ENCODE results near the gene SSRP1. TPM values are rescaled to one million over a fixed set of nuclear protein-coding genes. Genes with fewer than 3 reads are reported as not detected.

SSRP1 gene
- total and polyA plus RNA-seq, 9 of the 15 experiments (the other 6 are each of a cell fraction or from before 2014, with no cell fraction given), result 91.1 to 416 (median 245) TPM

DNA sequence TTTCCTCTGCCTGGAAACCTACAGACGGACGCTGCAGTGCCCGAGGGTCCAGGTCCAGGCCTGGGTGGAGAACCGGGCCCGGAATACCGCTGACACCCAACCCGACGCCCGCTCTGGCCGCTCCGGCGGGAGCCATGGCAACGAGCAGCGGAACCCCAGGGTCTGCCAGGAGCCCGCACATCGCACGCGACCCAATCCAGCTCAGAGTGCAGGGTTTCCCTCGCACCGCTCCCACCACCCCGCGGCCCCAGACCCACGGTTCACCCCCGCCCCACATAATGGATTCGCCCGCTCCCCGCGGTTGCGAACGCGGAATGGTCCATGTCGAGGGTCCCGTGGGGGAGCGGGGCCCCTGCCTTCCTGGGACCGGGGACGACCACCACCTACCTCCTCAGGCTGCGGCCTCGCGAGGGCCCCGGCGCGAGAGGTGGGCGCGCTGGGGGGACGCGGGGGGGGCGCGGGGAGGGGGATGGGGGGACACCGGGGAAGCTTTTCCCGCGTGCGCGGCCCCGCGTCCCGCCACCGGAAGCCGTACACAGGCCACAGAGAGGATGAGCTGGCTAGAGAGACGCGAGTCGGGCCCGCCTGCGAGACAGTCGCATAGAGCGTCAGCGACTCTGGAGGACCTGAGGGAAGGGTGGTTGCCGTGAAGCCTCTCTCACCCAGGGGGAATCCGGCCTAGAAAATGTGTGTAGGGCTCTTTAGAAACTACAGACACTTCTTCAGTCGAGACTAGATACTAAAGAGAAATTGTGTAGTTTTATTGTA is at the start of gene SSRP1 (continued):
- TF ChIP-seq MYNN (IDR thresholded peaks at IDR 0.05) (no peak), MYNN (CRISPR knock-in tag; IDR thresholded peaks at IDR 0.05) (no peak), NR2C2 (CRISPR knock-in tag; IDR thresholded peaks at IDR 0.05) (no peak), NR2C2 (tag; IDR thresholded peaks at IDR 0.05) (0 out of 2 replicates have a peak, but pooled peaks have one; percentile 24), STAT5B (CRISPR knock-in tag; IDR thresholded peaks at IDR 0.05) (no peak), SAFB (IDR thresholded peaks at IDR 0.05; ENCODE audit: borderline replicate concordance, low read depth, low read length) (no peak), KDM2B (CRISPR knock-in tag; IDR thresholded peaks at IDR 0.05) (no peak), ZNF263 (CRISPR knock-in tag; IDR thresholded peaks at IDR 0.05; ENCODE audit: borderline replicate concordance) (peak; percentile 26; the same call in 1 of the 2 replicates), ZNF316 (IDR thresholded peaks at IDR 0.05) (no peak)
- TF ChIP-seq, protein P1, sequence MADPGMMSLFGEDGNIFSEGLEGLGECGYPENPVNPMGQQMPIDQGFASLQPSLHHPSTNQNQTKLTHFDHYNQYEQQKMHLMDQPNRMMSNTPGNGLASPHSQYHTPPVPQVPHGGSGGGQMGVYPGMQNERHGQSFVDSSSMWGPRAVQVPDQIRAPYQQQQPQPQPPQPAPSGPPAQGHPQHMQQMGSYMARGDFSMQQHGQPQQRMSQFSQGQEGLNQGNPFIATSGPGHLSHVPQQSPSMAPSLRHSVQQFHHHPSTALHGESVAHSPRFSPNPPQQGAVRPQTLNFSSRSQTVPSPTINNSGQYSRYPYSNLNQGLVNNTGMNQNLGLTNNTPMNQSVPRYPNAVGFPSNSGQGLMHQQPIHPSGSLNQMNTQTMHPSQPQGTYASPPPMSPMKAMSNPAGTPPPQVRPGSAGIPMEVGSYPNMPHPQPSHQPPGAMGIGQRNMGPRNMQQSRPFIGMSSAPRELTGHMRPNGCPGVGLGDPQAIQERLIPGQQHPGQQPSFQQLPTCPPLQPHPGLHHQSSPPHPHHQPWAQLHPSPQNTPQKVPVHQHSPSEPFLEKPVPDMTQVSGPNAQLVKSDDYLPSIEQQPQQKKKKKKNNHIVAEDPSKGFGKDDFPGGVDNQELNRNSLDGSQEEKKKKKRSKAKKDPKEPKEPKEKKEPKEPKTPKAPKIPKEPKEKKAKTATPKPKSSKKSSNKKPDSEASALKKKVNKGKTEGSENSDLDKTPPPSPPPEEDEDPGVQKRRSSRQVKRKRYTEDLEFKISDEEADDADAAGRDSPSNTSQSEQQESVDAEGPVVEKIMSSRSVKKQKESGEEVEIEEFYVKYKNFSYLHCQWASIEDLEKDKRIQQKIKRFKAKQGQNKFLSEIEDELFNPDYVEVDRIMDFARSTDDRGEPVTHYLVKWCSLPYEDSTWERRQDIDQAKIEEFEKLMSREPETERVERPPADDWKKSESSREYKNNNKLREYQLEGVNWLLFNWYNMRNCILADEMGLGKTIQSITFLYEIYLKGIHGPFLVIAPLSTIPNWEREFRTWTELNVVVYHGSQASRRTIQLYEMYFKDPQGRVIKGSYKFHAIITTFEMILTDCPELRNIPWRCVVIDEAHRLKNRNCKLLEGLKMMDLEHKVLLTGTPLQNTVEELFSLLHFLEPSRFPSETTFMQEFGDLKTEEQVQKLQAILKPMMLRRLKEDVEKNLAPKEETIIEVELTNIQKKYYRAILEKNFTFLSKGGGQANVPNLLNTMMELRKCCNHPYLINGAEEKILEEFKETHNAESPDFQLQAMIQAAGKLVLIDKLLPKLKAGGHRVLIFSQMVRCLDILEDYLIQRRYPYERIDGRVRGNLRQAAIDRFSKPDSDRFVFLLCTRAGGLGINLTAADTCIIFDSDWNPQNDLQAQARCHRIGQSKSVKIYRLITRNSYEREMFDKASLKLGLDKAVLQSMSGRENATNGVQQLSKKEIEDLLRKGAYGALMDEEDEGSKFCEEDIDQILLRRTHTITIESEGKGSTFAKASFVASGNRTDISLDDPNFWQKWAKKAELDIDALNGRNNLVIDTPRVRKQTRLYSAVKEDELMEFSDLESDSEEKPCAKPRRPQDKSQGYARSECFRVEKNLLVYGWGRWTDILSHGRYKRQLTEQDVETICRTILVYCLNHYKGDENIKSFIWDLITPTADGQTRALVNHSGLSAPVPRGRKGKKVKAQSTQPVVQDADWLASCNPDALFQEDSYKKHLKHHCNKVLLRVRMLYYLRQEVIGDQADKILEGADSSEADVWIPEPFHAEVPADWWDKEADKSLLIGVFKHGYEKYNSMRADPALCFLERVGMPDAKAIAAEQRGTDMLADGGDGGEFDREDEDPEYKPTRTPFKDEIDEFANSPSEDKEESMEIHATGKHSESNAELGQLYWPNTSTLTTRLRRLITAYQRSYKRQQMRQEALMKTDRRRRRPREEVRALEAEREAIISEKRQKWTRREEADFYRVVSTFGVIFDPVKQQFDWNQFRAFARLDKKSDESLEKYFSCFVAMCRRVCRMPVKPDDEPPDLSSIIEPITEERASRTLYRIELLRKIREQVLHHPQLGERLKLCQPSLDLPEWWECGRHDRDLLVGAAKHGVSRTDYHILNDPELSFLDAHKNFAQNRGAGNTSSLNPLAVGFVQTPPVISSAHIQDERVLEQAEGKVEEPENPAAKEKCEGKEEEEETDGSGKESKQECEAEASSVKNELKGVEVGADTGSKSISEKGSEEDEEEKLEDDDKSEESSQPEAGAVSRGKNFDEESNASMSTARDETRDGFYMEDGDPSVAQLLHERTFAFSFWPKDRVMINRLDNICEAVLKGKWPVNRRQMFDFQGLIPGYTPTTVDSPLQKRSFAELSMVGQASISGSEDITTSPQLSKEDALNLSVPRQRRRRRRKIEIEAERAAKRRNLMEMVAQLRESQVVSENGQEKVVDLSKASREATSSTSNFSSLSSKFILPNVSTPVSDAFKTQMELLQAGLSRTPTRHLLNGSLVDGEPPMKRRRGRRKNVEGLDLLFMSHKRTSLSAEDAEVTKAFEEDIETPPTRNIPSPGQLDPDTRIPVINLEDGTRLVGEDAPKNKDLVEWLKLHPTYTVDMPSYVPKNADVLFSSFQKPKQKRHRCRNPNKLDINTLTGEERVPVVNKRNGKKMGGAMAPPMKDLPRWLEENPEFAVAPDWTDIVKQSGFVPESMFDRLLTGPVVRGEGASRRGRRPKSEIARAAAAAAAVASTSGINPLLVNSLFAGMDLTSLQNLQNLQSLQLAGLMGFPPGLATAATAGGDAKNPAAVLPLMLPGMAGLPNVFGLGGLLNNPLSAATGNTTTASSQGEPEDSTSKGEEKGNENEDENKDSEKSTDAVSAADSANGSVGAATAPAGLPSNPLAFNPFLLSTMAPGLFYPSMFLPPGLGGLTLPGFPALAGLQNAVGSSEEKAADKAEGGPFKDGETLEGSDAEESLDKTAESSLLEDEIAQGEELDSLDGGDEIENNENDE (IDR thresholded peaks at IDR 0.05; ENCODE audit: low read depth, low read length), result no peak
- TF ChIP-seq, protein P2, sequence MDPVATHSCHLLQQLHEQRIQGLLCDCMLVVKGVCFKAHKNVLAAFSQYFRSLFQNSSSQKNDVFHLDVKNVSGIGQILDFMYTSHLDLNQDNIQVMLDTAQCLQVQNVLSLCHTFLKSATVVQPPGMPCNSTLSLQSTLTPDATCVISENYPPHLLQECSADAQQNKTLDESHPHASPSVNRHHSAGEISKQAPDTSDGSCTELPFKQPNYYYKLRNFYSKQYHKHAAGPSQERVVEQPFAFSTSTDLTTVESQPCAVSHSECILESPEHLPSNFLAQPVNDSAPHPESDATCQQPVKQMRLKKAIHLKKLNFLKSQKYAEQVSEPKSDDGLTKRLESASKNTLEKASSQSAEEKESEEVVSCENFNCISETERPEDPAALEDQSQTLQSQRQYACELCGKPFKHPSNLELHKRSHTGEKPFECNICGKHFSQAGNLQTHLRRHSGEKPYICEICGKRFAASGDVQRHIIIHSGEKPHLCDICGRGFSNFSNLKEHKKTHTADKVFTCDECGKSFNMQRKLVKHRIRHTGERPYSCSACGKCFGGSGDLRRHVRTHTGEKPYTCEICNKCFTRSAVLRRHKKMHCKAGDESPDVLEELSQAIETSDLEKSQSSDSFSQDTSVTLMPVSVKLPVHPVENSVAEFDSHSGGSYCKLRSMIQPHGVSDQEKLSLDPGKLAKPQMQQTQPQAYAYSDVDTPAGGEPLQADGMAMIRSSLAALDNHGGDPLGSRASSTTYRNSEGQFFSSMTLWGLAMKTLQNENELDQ (CRISPR knock-in tag; IDR thresholded peaks at IDR 0.05; ENCODE audit: borderline replicate concordance), result no peak

Measured in K562 (cell line).